ENCODE measurements around the gene FOXRED1. TPM values are rescaled to one million over a fixed set of nuclear protein-coding genes. Genes with fewer than 3 reads are reported as not detected.

The FOXRED1 gene
- total and polyA plus RNA-seq, 10 of the 15 experiments (the other 5 are each of a cell fraction or from before 2014, with no cell fraction given) = 9.9 to 67.7 (median 38.0) TPM

DNA sequence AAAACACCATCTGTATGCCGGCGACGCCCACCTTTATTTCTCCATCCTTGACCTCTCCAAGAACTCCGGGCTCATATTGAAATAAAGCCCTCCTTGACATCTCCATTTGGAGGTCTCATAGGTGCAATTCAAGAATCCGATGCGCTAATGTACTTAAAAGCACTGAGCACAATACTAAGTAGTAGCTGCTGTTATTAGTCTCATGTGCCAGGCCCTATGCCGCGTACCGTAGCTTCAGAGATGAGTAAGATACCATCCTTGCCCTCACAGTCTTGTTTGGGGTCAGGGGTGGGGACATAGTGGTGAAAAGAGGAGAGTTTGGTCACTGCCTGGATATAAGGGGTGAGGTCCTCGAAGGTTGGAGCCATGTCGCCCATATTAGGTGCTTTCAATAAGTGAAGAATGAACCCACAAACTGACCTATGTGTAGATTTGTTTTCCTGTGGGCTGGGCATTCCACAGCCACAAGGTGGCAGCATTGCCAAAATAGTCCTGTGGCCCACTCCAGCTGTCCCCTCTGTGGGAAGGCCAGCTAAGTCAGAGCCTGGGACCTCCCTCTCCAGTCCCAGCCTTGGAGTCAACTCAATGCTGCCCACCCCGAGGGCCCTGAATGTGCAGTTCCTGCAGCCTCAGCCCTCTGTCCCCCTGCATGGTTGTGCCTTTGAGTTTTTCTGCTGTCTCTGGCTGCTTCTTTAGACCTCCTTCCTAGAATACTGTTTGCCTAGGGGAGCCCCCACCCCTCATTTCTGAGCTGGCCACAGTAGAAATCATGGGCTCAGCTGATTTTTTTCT lies 41.4 kb downstream of the FOXRED1 start (continued):
- TF ChIP-seq, protein P1, sequence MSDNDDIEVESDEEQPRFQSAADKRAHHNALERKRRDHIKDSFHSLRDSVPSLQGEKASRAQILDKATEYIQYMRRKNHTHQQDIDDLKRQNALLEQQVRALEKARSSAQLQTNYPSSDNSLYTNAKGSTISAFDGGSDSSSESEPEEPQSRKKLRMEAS (IDR thresholded peaks at IDR 0.05; ENCODE audit: low read depth, low read length) = no peak
- TF ChIP-seq ZNF274 (IDR thresholded peaks at IDR 0.05; ENCODE audit: insufficient read depth, insufficient read length) (no peak), POU2F2 (IDR thresholded peaks at IDR 0.05; ENCODE audit: borderline replicate concordance, low read depth, low read length) (peak; percentile 35; the same call in 1 of the 3 replicates), NFIC (IDR thresholded peaks at IDR 0.05; ENCODE audit: low read depth, low read length) (no peak), BHLHE40 (IDR thresholded peaks at IDR 0.05; ENCODE audit: borderline replicate concordance in 1 of 2, low read depth in 2 of 2, low read length in 1 of 2) (peak in 1 of 2 experiments; percentile 16; a peak in 1 of 4 replicates), MEF2A (IDR thresholded peaks at IDR 0.05; ENCODE audit: insufficient read depth, low read depth, low read length) (no peak), FOXK2 (IDR thresholded peaks at IDR 0.05) (no peak), RAD21 (IDR thresholded peaks at IDR 0.05; ENCODE audit: insufficient read depth, low read depth, low read length) (peak; percentile 89), IKZF1 (conservative IDR thresholded peaks at IDR 0.05) (no peak; the same call in 1 of the 2 replicates), EGR1 (IDR thresholded peaks at IDR 0.05; ENCODE audit: borderline replicate concordance in 1 of 2, low read depth in 2 of 2, low read length in 2 of 2) (no peak), KDM1A (IDR thresholded peaks at IDR 0.05; ENCODE audit: borderline replicate concordance) (no peak), NFYA (IDR thresholded peaks at IDR 0.05; ENCODE audit: borderline replicate concordance, low read depth, low read length) (no peak), SP1 (IDR thresholded peaks at IDR 0.05; ENCODE audit: low read depth, low read length) (no peak), IRF4 (IDR thresholded peaks at IDR 0.05; ENCODE audit: low read depth, low read length) (no peak), SMC3 (IDR thresholded peaks at IDR 0.05; ENCODE audit: borderline replicate concordance, low read length) (peak; percentile 83), SMAD5 (IDR thresholded peaks at IDR 0.05; ENCODE audit: low read depth) (no peak), MTA3 (IDR thresholded peaks at IDR 0.05; ENCODE audit: borderline replicate concordance, low read length) (no peak), MYB (IDR thresholded peaks at IDR 0.05; ENCODE audit: borderline replicate concordance, low read depth, low read length) (no peak), TBL1XR1 (IDR thresholded peaks at IDR 0.05; ENCODE audit: low read depth, low read length) (no peak), CHD4 (IDR thresholded peaks at IDR 0.05) (no peak), HDGF (IDR thresholded peaks at IDR 0.05) (0 out of 2 replicates have a peak, but pooled peaks have one; percentile 19), NKRF (conservative IDR thresholded peaks at IDR 0.05) (no peak), ZSCAN29 (IDR thresholded peaks at IDR 0.05) (no peak), WRNIP1 (IDR thresholded peaks at IDR 0.05; ENCODE audit: borderline replicate concordance, low read depth, low read length) (no peak), ZNF207 (IDR thresholded peaks at IDR 0.05; ENCODE audit: borderline replicate concordance) (0 out of 2 replicates have a peak, but pooled peaks have one; percentile 32)
- TF ChIP-seq, protein P2, sequence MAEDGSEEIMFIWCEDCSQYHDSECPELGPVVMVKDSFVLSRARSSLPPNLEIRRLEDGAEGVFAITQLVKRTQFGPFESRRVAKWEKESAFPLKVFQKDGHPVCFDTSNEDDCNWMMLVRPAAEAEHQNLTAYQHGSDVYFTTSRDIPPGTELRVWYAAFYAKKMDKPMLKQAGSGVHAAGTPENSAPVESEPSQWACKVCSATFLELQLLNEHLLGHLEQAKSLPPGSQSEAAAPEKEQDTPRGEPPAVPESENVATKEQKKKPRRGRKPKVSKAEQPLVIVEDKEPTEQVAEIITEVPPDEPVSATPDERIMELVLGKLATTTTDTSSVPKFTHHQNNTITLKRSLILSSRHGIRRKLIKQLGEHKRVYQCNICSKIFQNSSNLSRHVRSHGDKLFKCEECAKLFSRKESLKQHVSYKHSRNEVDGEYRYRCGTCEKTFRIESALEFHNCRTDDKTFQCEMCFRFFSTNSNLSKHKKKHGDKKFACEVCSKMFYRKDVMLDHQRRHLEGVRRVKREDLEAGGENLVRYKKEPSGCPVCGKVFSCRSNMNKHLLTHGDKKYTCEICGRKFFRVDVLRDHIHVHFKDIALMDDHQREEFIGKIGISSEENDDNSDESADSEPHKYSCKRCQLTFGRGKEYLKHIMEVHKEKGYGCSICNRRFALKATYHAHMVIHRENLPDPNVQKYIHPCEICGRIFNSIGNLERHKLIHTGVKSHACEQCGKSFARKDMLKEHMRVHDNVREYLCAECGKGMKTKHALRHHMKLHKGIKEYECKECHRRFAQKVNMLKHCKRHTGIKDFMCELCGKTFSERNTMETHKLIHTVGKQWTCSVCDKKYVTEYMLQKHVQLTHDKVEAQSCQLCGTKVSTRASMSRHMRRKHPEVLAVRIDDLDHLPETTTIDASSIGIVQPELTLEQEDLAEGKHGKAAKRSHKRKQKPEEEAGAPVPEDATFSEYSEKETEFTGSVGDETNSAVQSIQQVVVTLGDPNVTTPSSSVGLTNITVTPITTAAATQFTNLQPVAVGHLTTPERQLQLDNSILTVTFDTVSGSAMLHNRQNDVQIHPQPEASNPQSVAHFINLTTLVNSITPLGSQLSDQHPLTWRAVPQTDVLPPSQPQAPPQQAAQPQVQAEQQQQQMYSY (CRISPR knock-in tag; IDR thresholded peaks at IDR 0.05) = no peak

All from GM12878 (cell line).